Superior temporal gyrus (tissue), 1 donor: ENCODE data around the gene YDJC.
"Not testable (repeated sequence)": the region's sequence is repeated elsewhere in the genome, so short reads cannot be mapped to it uniquely, and the experiment has no call there.

ENCODE experiments used
- DNase-seq: peaks from one replicate; pipeline ENCODE4 v3.0.0-alpha.2; 2016; ENCODE audit errors: extremely low spot score

Gene YDJC

GRCh38 chr22:21632237-21632895 is 2.5 kb upstream of the YDJC start, which contains the start of gene CCDC116:
TSS of gene CCDC116 (plus strand) at chr22:21632760. CDS start at chr22:21633182, 422 bp downstream.
- no peak for DNase-seq

- no peak for DNase-seq
These were observed 1.2 kb upstream of the YDJC start for GRCh38 chr22:21631025-21631424.

- DNase-seq: no peak
These were observed 1.2 kb downstream of the YDJC start for GRCh38 chr22:21628386-21629254.

- DNase-seq: no peak
These were observed 2.9 kb downstream of the YDJC start for GRCh38 chr22:21626735-21627469.

- DNase-seq: no peak
These were observed 3.6 kb downstream of the YDJC start for GRCh38 chr22:21626073-21626734.

- DNase-seq: no peak
These were observed 4.7 kb downstream of the YDJC start for GRCh38 chr22:21624880-21625791.

GRCh38 chr22:21624120-21624879 is 5.5 kb downstream of the YDJC start:
- DNase-seq: peak; percentile 59

- DNase-seq: peak; percentile 29
These were observed 6.2 kb downstream of the YDJC start for GRCh38 chr22:21623648-21623970.

- peak; percentile 79 for DNase-seq
These were observed 6.7 kb downstream of the YDJC start for GRCh38 chr22:21622919-21623647.

- DNase-seq: peak; percentile 15
These were observed 7.6 kb downstream of the YDJC start for GRCh38 chr22:21622011-21622918.

GRCh38 chr22:21621025-21621424 is 8.8 kb downstream of the YDJC start:
- DNase-seq: no peak

- DNase-seq: not testable (repeated sequence)
These were observed 12.5 kb downstream of the YDJC start for GRCh38 chr22:21617337-21617736.

- no peak for DNase-seq
These were observed 14.1 kb downstream of the YDJC start for GRCh38 chr22:21615731-21616130.

GRCh38 chr22:21613553-21614233 is 16.1 kb downstream of the YDJC start:
- no peak for DNase-seq

GRCh38 chr22:21612858-21613257 is 17.0 kb downstream of the YDJC start:
- no peak for DNase-seq

GRCh38 chr22:21611210-21611977 is 18.4 kb downstream of the YDJC start:
- no peak for DNase-seq
